ENCODE data around the gene PTGIR.

Gene PTGIR

GRCh38 chr19:46609511-46610412 is 15.1 kb downstream of the PTGIR start:
- no peak for TF ChIP-seq CTCF (IDR thresholded peaks at IDR 0.05; ENCODE audit: low read depth, low read length, missing control alignments)
- DNase-seq (ENCODE audit: low read depth): no peak
- no peak overlapping the region for H3K4me3 ChIP-seq (ENCODE audit: low read depth, low read length)

GRCh38 chr19:46608581-46609345 is 16.1 kb downstream of the PTGIR start:
- no peak overlapping the region for H3K4me3 ChIP-seq (ENCODE audit: low read depth, low read length)
- DNase-seq (ENCODE audit: low read depth): no peak
- no peak for TF ChIP-seq CTCF (IDR thresholded peaks at IDR 0.05; ENCODE audit: low read depth, low read length, missing control alignments)

- H3K4me3 ChIP-seq (ENCODE audit: low read depth, low read length): no peak overlapping the region
- no peak for DNase-seq (ENCODE audit: low read depth)
- TF ChIP-seq CTCF (IDR thresholded peaks at IDR 0.05; ENCODE audit: low read depth, low read length, missing control alignments): no peak
These were observed 16.7 kb downstream of the PTGIR start for GRCh38 chr19:46608178-46608577.

- no peak for TF ChIP-seq CTCF (IDR thresholded peaks at IDR 0.05; ENCODE audit: low read depth, low read length, missing control alignments)
- DNase-seq (ENCODE audit: low read depth): no peak
- H3K4me3 ChIP-seq (ENCODE audit: low read depth, low read length): no peak overlapping the region
These were observed 17.4 kb downstream of the PTGIR start for GRCh38 chr19:46607448-46607841.

GRCh38 chr19:46606681-46607447 is 18.0 kb downstream of the PTGIR start:
- no peak for DNase-seq (ENCODE audit: low read depth)
- no peak overlapping the region for H3K4me3 ChIP-seq (ENCODE audit: low read depth, low read length)
- no peak for TF ChIP-seq CTCF (IDR thresholded peaks at IDR 0.05; ENCODE audit: low read depth, low read length, missing control alignments)

- H3K4me3 ChIP-seq (ENCODE audit: low read depth, low read length): no peak overlapping the region
- TF ChIP-seq CTCF (IDR thresholded peaks at IDR 0.05; ENCODE audit: low read depth, low read length, missing control alignments): no peak
- no peak for DNase-seq (ENCODE audit: low read depth)
These were observed 18.9 kb downstream of the PTGIR start for GRCh38 chr19:46606019-46606418.
